ENCODE measurements around the gene REEP2.

The REEP2 gene

GRCh38 chr5:138449501-138450239 lies 10.8 kb downstream of the REEP2 start:
- H3K4me3 ChIP-seq (ENCODE audit: low read length), result no peak overlapping the region
- peak; percentile 82 for DNase-seq (ENCODE audit: low read depth)
- peak; percentile 91 for TF ChIP-seq CTCF (IDR thresholded peaks at IDR 0.05; ENCODE audit: insufficient read depth, low read depth, low read length, missing control alignments)

- no peak for DNase-seq (ENCODE audit: low read depth)
- no peak for TF ChIP-seq CTCF (IDR thresholded peaks at IDR 0.05; ENCODE audit: insufficient read depth, low read depth, low read length, missing control alignments)
Observed at GRCh38 chr5:138450971-138451370, 12.1 kb downstream of the REEP2 start.

GRCh38 chr5:138452720-138453119 lies 13.9 kb downstream of the REEP2 start:
- no peak for DNase-seq (ENCODE audit: low read depth)
- TF ChIP-seq CTCF (IDR thresholded peaks at IDR 0.05; ENCODE audit: insufficient read depth, low read depth, low read length, missing control alignments), result no peak
- H3K4me3 ChIP-seq (ENCODE audit: low read length), result no peak overlapping the region

More at GRCh38 chr5:138450971-138451370, 12.1 kb downstream of the REEP2 start:
- no peak overlapping the region for H3K4me3 ChIP-seq (ENCODE audit: low read length)

GRCh38 chr5:138453590-138453989 lies 14.7 kb downstream of the REEP2 start:
- no peak for TF ChIP-seq CTCF (IDR thresholded peaks at IDR 0.05; ENCODE audit: insufficient read depth, low read depth, low read length, missing control alignments)
- DNase-seq (ENCODE audit: low read depth), result no peak

GRCh38 chr5:138454121-138454520 lies 15.3 kb downstream of the REEP2 start:
- H3K4me3 ChIP-seq (ENCODE audit: low read length), result no peak overlapping the region
- DNase-seq (ENCODE audit: low read depth), result no peak
- no peak for TF ChIP-seq CTCF (IDR thresholded peaks at IDR 0.05; ENCODE audit: insufficient read depth, low read depth, low read length, missing control alignments)

More at GRCh38 chr5:138453590-138453989, 14.7 kb downstream of the REEP2 start:
- H3K4me3 ChIP-seq (ENCODE audit: low read length), result no peak overlapping the region

GRCh38 chr5:138455232-138455930 lies 16.5 kb downstream of the REEP2 start:
- no peak overlapping the region for H3K4me3 ChIP-seq (ENCODE audit: low read length)
- no peak for DNase-seq (ENCODE audit: low read depth)
- TF ChIP-seq CTCF (IDR thresholded peaks at IDR 0.05; ENCODE audit: insufficient read depth, low read depth, low read length, missing control alignments), result no peak
